HEK293 (cell line): ENCODE data around the gene TIMD4.

ENCODE experiments used
- BCL11A ChIP-seq: fragments of 450-650 bp; formaldehyde crosslinking; IDR thresholded peaks from 2 replicates; pipeline ENCODE4 v1.5.1; 2016; ENCODE audit warnings: low read depth, missing biosample characterization, missing genetic modification characterization
- ZNF555 ChIP-seq: fragments of 450-650 bp; formaldehyde crosslinking; conservative IDR thresholded peaks from 2 replicates; pipeline ENCODE4 v1.5.1; 2017; ENCODE audit warnings: missing biosample characterization, mild to moderate bottlenecking, missing genetic modification characterization, inconsistent platforms
- ZNF558 ChIP-seq: fragments of 450-650 bp; formaldehyde crosslinking; IDR thresholded peaks from 2 replicates; pipeline ENCODE4 v1.5.1; 2016; ENCODE audit warnings: missing biosample characterization, missing genetic modification characterization
- ZNF600 ChIP-seq: fragments of 450-650 bp; formaldehyde crosslinking; IDR thresholded peaks from 2 replicates; pipeline ENCODE4 v1.5.1; 2016; ENCODE audit warnings: missing biosample characterization, missing genetic modification characterization
- TF ChIP-seq, protein P1 (sequence below): fragments of 450-650 bp; formaldehyde crosslinking; IDR thresholded peaks from 2 replicates; pipeline ENCODE4 v1.5.1; 2016; ENCODE audit warnings: missing biosample characterization, missing genetic modification characterization
- TF ChIP-seq, protein P2 (sequence below): fragments of 450-650 bp; formaldehyde crosslinking; IDR thresholded peaks from 2 replicates; pipeline ENCODE4 v1.5.1; 2016; ENCODE audit warnings: missing biosample characterization, missing genetic modification characterization
- TF ChIP-seq, protein P3 (sequence below): fragments of 450-650 bp; formaldehyde crosslinking; IDR thresholded peaks from 2 replicates; pipeline ENCODE4 v1.5.1; 2017; ENCODE audit warnings: missing biosample characterization, mild to moderate bottlenecking, missing genetic modification characterization, moderate library complexity
- TF ChIP-seq, protein P4 (sequence below): fragments of 450-650 bp; formaldehyde crosslinking; conservative IDR thresholded peaks from 2 replicates; pipeline ENCODE4 v1.5.1; 2016; ENCODE audit warnings: low read depth, missing biosample characterization, missing genetic modification characterization

DNA sequence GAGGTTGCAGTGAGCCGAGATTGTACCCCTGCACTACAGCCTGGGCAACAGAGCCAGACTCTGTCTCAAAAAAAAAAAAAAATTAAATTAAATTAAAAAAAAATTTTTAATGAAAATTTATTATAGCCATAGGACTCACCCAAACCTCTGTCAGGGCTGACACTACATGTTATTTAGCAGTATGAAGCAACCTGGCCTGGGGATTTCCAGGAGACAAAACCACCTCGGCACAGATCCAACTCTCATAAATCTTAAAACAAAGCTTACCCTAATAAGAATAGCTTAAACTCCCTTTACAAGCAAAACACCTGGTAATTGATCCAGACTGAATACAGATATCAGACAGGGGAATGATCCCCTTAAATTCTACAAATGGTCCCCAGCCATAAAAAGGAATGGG lies 74.5 kb downstream of the TIMD4 start:
- TF ChIP-seq, protein P1, sequence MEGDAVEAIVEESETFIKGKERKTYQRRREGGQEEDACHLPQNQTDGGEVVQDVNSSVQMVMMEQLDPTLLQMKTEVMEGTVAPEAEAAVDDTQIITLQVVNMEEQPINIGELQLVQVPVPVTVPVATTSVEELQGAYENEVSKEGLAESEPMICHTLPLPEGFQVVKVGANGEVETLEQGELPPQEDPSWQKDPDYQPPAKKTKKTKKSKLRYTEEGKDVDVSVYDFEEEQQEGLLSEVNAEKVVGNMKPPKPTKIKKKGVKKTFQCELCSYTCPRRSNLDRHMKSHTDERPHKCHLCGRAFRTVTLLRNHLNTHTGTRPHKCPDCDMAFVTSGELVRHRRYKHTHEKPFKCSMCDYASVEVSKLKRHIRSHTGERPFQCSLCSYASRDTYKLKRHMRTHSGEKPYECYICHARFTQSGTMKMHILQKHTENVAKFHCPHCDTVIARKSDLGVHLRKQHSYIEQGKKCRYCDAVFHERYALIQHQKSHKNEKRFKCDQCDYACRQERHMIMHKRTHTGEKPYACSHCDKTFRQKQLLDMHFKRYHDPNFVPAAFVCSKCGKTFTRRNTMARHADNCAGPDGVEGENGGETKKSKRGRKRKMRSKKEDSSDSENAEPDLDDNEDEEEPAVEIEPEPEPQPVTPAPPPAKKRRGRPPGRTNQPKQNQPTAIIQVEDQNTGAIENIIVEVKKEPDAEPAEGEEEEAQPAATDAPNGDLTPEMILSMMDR (tag by site-specific recombination): no peak
- TF ChIP-seq ZNF600 (tag by site-specific recombination): no peak
- TF ChIP-seq, protein P2, sequence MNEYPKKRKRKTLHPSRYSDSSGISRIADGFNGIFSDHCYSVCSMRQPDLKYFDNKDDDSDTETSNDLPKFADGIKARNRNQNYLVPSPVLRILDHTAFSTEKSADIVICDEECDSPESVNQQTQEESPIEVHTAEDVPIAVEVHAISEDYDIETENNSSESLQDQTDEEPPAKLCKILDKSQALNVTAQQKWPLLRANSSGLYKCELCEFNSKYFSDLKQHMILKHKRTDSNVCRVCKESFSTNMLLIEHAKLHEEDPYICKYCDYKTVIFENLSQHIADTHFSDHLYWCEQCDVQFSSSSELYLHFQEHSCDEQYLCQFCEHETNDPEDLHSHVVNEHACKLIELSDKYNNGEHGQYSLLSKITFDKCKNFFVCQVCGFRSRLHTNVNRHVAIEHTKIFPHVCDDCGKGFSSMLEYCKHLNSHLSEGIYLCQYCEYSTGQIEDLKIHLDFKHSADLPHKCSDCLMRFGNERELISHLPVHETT (tag by site-specific recombination): no peak
- no peak for TF ChIP-seq ZNF558 (tag by site-specific recombination)
- TF ChIP-seq, protein P3, sequence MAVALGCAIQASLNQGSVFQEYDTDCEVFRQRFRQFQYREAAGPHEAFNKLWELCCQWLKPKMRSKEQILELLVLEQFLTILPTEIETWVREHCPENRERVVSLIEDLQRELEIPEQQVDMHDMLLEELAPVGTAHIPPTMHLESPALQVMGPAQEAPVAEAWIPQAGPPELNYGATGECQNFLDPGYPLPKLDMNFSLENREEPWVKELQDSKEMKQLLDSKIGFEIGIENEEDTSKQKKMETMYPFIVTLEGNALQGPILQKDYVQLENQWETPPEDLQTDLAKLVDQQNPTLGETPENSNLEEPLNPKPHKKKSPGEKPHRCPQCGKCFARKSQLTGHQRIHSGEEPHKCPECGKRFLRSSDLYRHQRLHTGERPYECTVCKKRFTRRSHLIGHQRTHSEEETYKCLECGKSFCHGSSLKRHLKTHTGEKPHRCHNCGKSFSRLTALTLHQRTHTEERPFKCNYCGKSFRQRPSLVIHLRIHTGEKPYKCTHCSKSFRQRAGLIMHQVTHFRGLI (tag by site-specific recombination): no peak
- TF ChIP-seq BCL11A: no peak
- no peak for TF ChIP-seq ZNF555 (tag by site-specific recombination)
- TF ChIP-seq, protein P4, sequence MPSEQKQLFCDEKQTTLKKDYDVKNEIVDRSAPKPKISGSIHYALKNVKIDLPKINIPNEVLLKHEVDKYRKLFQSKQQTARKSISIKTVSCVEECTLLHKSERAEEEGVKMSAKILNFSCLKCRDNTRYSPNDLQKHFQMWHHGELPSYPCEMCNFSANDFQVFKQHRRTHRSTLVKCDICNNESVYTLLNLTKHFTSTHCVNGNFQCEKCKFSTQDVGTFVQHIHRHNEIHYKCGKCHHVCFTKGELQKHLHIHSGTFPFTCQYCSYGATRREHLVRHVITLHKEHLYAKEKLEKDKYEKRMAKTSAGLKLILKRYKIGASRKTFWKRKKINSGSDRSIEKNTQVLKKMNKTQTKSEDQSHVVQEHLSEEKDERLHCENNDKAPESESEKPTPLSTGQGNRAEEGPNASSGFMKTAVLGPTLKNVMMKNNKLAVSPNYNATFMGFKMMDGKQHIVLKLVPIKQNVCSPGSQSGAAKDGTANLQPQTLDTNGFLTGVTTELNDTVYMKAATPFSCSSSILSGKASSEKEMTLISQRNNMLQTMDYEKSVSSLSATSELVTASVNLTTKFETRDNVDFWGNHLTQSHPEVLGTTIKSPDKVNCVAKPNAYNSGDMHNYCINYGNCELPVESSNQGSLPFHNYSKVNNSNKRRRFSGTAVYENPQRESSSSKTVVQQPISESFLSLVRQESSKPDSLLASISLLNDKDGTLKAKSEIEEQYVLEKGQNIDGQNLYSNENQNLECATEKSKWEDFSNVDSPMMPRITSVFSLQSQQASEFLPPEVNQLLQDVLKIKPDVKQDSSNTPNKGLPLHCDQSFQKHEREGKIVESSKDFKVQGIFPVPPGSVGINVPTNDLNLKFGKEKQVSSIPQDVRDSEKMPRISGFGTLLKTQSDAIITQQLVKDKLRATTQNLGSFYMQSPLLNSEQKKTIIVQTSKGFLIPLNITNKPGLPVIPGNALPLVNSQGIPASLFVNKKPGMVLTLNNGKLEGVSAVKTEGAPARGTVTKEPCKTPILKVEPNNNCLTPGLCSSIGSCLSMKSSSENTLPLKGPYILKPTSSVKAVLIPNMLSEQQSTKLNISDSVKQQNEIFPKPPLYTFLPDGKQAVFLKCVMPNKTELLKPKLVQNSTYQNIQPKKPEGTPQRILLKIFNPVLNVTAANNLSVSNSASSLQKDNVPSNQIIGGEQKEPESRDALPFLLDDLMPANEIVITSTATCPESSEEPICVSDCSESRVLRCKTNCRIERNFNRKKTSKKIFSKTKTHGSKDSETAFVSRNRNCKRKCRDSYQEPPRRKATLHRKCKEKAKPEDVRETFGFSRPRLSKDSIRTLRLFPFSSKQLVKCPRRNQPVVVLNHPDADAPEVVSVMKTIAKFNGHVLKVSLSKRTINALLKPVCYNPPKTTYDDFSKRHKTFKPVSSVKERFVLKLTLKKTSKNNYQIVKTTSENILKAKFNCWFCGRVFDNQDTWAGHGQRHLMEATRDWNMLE (tag by site-specific recombination): no peak
